MG63 (cell line): ENCODE results near the gene CHTF8. TPM values are rescaled to one million over a fixed set of nuclear protein-coding genes. Genes with fewer than 3 reads are reported as not detected.
A peak's percentile ranks its signal among the peaks of the same experiment; 100 is the strongest.

ENCODE experiments used
- DNase-seq: peaks from one replicate; pipeline ENCODE4 v3.0.0-alpha.2; 2020
- H3K27me3 ChIP-seq: fragments of 250-450 bp; sonication (Bioruptor Pico); 2 replicates; pipeline ENCODE4 v1.5.1; 2020; ENCODE audit warnings: mild to moderate bottlenecking, moderate library complexity
- H3K36me3 ChIP-seq: fragments of 250-450 bp; sonication (Bioruptor Pico); 2 replicates; pipeline ENCODE4 v1.5.1; 2020; ENCODE audit warnings: mild to moderate bottlenecking, moderate library complexity
- H3K4me3 ChIP-seq: fragments of 250-450 bp; sonication (Bioruptor Pico); 2 replicates; pipeline ENCODE4 v1.5.1; 2020; ENCODE audit warnings: mild to moderate bottlenecking, moderate library complexity
- H3K9me3 ChIP-seq: fragments of 250-450 bp; sonication (Bioruptor Pico); 2 replicates; pipeline ENCODE4 v1.5.1; 2020; ENCODE audit warnings: mild to moderate bottlenecking, moderate library complexity
- total RNA-seq: library from RNA; depleted of rRNA; stranded (reverse); fragments of >200 nt; shearing (Covaris generic); gene quantifications from 2 replicates; pipeline ENCODE4 v1.2.3, GENCODE V29; 2014; ENCODE audit warnings: low replicate concordance

CHTF8 gene
- total RNA-seq, 1 experiment from 2014 or later = 166 TPM

- H3K4me3 ChIP-seq = no peak overlapping the region
- peaks cover 38% of the 10 kb centered on the region for H3K36me3 ChIP-seq
- H3K27me3 ChIP-seq = no peaks in the 10 kb centered on the region
- H3K9me3 ChIP-seq = no peaks in the 10 kb centered on the region
- no peak for DNase-seq
Measured at GRCh38 chr16:69119536-69119935, 12.9 kb downstream of the CHTF8 start.

DNA sequence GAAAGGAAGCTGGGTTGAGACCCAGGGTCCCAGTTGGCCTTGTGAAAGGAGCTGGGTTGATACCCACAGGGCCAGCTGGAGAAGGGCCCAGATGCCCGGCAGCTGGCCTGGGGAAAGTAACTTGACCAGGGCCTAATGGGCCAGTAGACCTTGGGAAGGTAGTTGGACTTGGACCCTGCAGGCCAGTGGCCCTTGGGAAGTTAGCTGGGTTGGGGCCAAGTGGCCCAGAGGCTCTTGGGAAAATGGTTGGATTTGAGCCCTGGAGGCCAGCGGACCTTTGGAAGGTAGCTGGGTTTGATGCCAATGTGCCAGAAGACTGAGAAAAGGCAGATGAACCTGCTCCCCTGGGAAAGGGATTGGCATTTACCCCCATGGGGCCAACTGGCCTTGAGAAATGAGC, 13.4 kb downstream of the CHTF8 start:
- H3K27me3 ChIP-seq = no peaks in the 10 kb centered on the region
- peaks cover 39% of the 10 kb centered on the region for H3K36me3 ChIP-seq
- H3K9me3 ChIP-seq = no peaks in the 10 kb centered on the region
- no peak overlapping the region for H3K4me3 ChIP-seq
- DNase-seq = no peak

GRCh38 chr16:69118468-69118867, 13.9 kb downstream of the CHTF8 start:
- no peak overlapping the region for H3K4me3 ChIP-seq
- H3K27me3 ChIP-seq = no peaks in the 10 kb centered on the region
- peaks cover 41% of the 10 kb centered on the region for H3K36me3 ChIP-seq
- no peaks in the 10 kb centered on the region for H3K9me3 ChIP-seq
- DNase-seq = no peak

GRCh38 chr16:69116906-69117305, 15.5 kb downstream of the CHTF8 start:
- Histone ChIP-seq H3K4me3 (no peak overlapping the region), H3K9me3 (no peaks in the 10 kb centered on the region), H3K27me3 (no peaks in the 10 kb centered on the region), H3K36me3 (peaks cover 47% of the 10 kb centered on the region)
- DNase-seq = no peak

GRCh38 chr16:69116256-69116875, 16.0 kb downstream of the CHTF8 start:
- Histone ChIP-seq H3K4me3 (no peak overlapping the region), H3K36me3 (peaks cover 52% of the 10 kb centered on the region), H3K27me3 (no peaks in the 10 kb centered on the region), H3K9me3 (no peaks in the 10 kb centered on the region)
- no peak for DNase-seq

- no peak for DNase-seq
- no peaks in the 10 kb centered on the region for H3K27me3 ChIP-seq
- peaks cover 55% of the 10 kb centered on the region for H3K36me3 ChIP-seq
- H3K9me3 ChIP-seq = no peaks in the 10 kb centered on the region
- no peak overlapping the region for H3K4me3 ChIP-seq
Measured at GRCh38 chr16:69115837-69116236, 16.6 kb downstream of the CHTF8 start.

DNA sequence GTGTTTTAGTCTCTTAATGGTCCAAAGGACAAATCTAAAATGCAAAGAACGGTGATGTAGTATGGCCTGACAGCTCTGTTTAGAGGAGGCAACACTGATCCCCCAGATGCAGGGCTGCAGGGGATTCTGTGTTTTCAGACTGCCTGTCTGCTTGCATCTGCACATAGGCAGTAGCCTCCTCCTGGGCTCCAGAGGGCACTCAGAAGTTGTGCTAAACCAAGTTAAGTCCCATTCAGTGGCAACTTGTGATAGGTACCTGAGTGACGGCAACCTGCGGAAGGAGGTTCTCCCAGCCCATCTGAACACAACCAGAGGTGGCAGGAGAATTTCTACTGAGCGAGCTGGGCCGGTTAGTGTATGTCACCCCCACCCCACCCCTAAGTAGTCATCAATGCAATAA, 17.0 kb downstream of the CHTF8 start:
- Histone ChIP-seq H3K4me3 (no peak overlapping the region), H3K27me3 (no peaks in the 10 kb centered on the region), H3K9me3 (no peaks in the 10 kb centered on the region), H3K36me3 (peaks cover 58% of the 10 kb centered on the region)
- no peak for DNase-seq

DNA sequence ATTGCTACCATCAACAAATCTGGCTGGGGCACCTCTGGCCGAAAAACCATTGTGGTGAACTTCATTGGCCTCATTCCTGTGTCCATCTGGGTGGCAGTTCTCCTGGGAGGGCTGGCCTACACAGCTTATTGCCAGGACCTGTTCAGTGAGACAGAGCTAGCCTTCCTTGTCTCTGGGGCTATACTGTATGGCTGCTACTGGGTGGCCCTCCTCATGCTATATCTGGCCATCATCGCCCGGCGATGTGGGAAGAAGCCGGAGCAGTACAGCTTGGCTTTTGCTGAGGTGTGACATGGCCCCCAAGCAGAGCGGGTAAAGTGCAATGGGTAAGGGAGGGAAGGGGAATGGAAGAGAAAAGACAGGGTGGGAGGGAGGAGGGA, 17.4 kb downstream of the CHTF8 start:
- Histone ChIP-seq H3K9me3 (no peaks in the 10 kb centered on the region), H3K4me3 (no peak overlapping the region), H3K36me3 (peaks cover 60% of the 10 kb centered on the region), H3K27me3 (no peaks in the 10 kb centered on the region)
- DNase-seq = no peak

GRCh38 chr16:69114346-69114975, 17.9 kb downstream of the CHTF8 start:
- Histone ChIP-seq H3K27me3 (no peaks in the 10 kb centered on the region), H3K36me3 (peaks cover 60% of the 10 kb centered on the region), H3K4me3 (no peak overlapping the region), H3K9me3 (no peaks in the 10 kb centered on the region)
- no peak for DNase-seq

DNA sequence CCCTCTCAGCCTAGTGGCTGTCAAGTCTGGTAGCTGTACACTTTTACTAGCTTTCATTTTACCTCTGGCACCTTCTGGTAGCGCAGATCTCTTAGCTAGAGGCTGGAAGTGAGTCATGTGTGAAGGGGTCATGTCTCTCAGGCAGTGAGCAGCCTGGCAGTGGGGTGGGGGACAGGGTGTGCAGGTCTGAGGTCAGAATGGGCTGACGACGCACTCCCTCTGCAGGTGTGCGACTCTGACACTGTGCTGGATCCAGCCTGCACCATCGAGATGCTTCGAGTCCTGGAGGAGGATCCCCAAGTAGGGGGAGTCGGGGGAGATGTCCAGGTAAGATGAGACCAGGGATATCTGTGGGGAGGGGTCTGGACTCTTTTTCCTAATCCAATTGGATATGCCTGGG, 19.2 kb downstream of the CHTF8 start:
- DNase-seq = no peak
- H3K9me3 ChIP-seq = no peaks in the 10 kb centered on the region
- no peak overlapping the region for H3K4me3 ChIP-seq
- no peaks in the 10 kb centered on the region for H3K27me3 ChIP-seq
- H3K36me3 ChIP-seq = peaks cover 70% of the 10 kb centered on the region

- peaks cover 72% of the 10 kb centered on the region for H3K36me3 ChIP-seq
- peak; percentile 53 for DNase-seq
- no peak overlapping the region for H3K4me3 ChIP-seq
Measured at GRCh38 chr16:69112285-69113129, 19.9 kb downstream of the CHTF8 start.

GRCh38 chr16:69111876-69112230, 20.5 kb downstream of the CHTF8 start:
- Histone ChIP-seq H3K9me3 (no peaks in the 10 kb centered on the region), H3K27me3 (no peaks in the 10 kb centered on the region), H3K4me3 (no peak overlapping the region), H3K36me3 (peaks cover 72% of the 10 kb centered on the region)
- DNase-seq = no peak

More at GRCh38 chr16:69112285-69113129, 19.9 kb downstream of the CHTF8 start:
- no peaks in the 10 kb centered on the region for H3K9me3 ChIP-seq
- H3K27me3 ChIP-seq = no peaks in the 10 kb centered on the region

GRCh38 chr16:69111216-69111875, 21.0 kb downstream of the CHTF8 start:
- no peaks in the 10 kb centered on the region for H3K9me3 ChIP-seq
- no peak for DNase-seq
- no peaks in the 10 kb centered on the region for H3K27me3 ChIP-seq
- no peak overlapping the region for H3K4me3 ChIP-seq
- H3K36me3 ChIP-seq = peaks cover 70% of the 10 kb centered on the region

DNA sequence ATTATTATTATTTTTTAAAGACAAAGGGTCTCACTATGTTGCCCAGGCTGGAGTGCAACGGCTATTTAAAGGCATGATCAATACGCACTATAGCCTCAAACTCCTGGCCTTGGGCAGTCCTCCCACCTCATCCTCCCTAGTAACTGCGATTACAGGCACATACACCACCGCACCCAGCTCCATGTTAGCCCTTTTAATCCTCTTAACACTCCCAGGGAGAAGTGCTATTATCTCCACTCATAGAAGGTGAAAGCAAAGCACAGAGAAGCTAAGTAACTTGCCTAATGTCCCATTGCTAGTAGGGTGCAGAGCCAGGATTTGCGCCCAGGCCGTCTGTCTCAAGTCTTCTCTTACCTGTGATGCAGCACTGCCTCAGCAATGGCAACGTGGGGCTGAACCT, 22.0 kb downstream of the CHTF8 start:
- DNase-seq = no peak
- H3K9me3 ChIP-seq = no peaks in the 10 kb centered on the region
- H3K27me3 ChIP-seq = no peaks in the 10 kb centered on the region
- H3K4me3 ChIP-seq = no peak overlapping the region
- H3K36me3 ChIP-seq = peaks cover 60% of the 10 kb centered on the region

DNA sequence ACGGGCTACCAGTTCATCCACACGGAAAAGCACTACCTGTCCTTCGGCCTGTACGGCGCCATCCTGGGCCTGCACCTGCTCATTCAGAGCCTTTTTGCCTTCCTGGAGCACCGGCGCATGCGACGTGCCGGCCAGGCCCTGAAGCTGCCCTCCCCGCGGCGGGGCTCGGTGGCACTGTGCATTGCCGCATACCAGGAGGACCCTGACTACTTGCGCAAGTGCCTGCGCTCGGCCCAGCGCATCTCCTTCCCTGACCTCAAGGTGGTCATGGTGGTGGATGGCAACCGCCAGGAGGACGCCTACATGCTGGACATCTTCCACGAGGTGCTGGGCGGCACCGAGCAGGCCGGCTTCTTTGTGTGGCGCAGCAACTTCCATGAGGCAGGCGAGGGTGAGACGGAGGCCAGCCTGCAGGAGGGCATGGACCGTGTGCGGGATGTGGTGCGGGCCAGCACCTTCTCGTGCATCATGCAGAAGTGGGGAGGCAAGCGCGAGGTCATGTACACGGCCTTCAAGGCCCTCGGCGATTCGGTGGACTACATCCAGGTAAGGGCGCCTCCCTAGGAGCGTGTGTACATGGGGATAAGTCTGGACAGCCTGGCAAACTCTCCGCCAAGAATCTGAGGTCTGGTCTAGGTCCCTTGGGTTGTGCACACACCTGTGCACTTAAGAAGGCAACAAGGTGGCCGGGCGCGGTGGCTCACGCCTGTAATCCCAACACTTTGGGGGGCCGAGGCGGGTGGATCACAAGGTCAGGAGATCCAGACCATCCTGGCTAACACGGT, 22.7 kb downstream of the CHTF8 start:
- H3K4me3 ChIP-seq = no peak overlapping the region
- H3K27me3 ChIP-seq = no peaks in the 10 kb centered on the region
- H3K9me3 ChIP-seq = no peaks in the 10 kb centered on the region
- peaks cover 53% of the 10 kb centered on the region for H3K36me3 ChIP-seq
- DNase-seq = no peak

GRCh38 chr16:69108905-69109252, 23.5 kb downstream of the CHTF8 start:
- Histone ChIP-seq H3K9me3 (no peaks in the 10 kb centered on the region), H3K4me3 (peak overlapping the region; percentile 69), H3K27me3 (no peaks in the 10 kb centered on the region), H3K36me3 (peaks cover 48% of the 10 kb centered on the region)
- no peak for DNase-seq
